ENCODE results near the gene C6orf52. TPM values are rescaled to one million over a fixed set of nuclear protein-coding genes. Genes with fewer than 3 reads are reported as not detected.

The C6orf52 gene
- total and polyA plus RNA-seq, 9 of the 15 experiments (the other 6 are each of a cell fraction or from before 2014, with no cell fraction given) = 6.7 to 37.0 (median 11.1) TPM

GRCh38 chr6:10719964-10720264 is 25.5 kb upstream of the C6orf52 start (continued):
- TF ChIP-seq CHD7 (IDR thresholded peaks at IDR 0.05; ENCODE audit: low read depth, low read length) = no peak
- no peak for TF ChIP-seq CHD4 (IDR thresholded peaks at IDR 0.05; ENCODE audit: insufficient read depth, insufficient replicate concordance, low read depth, low read length, poor library complexity, severe bottlenecking)
- no peak for TF ChIP-seq E2F8 (IDR thresholded peaks at IDR 0.05; ENCODE audit: low read depth, partially characterized antibody)
- TF ChIP-seq ZBTB33 (CRISPR knock-in tag; IDR thresholded peaks at IDR 0.05) = peak; percentile 67
- no peak for TF ChIP-seq GABPB2 (CRISPR knock-in tag; conservative IDR thresholded peaks at IDR 0.05)
- no peak for TF ChIP-seq ZBTB7A (IDR thresholded peaks at IDR 0.05; ENCODE audit: borderline replicate concordance, control insufficient read depth, low read depth, low read length)
